OCI-LY3 (cell line): ENCODE results near the gene CLCN3.

Experiments
- CTCF ChIP-seq: fragments of 200-600, 300-600 bp; sonication (generic); IDR thresholded peaks from 2 replicates; pipeline ENCODE4 v1.5.1; 2014; ENCODE audit warnings: antibody characterized with exemption, low read length, low read depth
- EZH2phosphoT487 ChIP-seq: fragments of 200-600 bp; shearing (Covaris generic); IDR thresholded peaks from 2 replicates; pipeline ENCODE4 v1.6.1; 2018; ENCODE audit warnings: antibody characterized with exemption, mixed run types, low read depth

GRCh38 chr4:169658975-169659715 is 38.8 kb downstream of the CLCN3 start:
- TF ChIP-seq CTCF: no peak
- no peak for TF ChIP-seq EZH2phosphoT487
